Hepatocyte (in vitro differentiated cells): ENCODE measurements around the gene DGCR6L. TPM values are rescaled to one million over a fixed set of nuclear protein-coding genes. Genes with fewer than 3 reads are reported as not detected.

ENCODE experiments used
- DNase-seq: peaks from one replicate; pipeline ENCODE4 v3.0.0-alpha.2; 2016; ENCODE audit warnings: low spot score
- H2AFZ ChIP-seq: fragments of 200-600 bp; sonication (generic); 2 replicates; pipeline ENCODE4 v1.6.0; 2016; ENCODE audit warnings: antibody characterized with exemption, mild to moderate bottlenecking
- H3K27ac ChIP-seq: fragments of 200-600 bp; sonication (generic); 2 replicates; pipeline ENCODE4 v1.5.1; 2016; ENCODE audit warnings: mild to moderate bottlenecking
- H3K27me3 ChIP-seq: fragments of 200-600 bp; sonication (generic); 2 replicates; pipeline ENCODE4 v1.6.1; 2016
- H3K36me3 ChIP-seq: fragments of 200-600 bp; sonication (generic); replicated peaks from 2 replicates; pipeline ENCODE4 v1.5.1; 2016; ENCODE audit warnings: low read depth; ENCODE audit not compliant: insufficient read depth
- H3K4me1 ChIP-seq: fragments of 200-600 bp; sonication (generic); 2 replicates; pipeline ENCODE4 v1.5.1; 2016; ENCODE audit warnings: mild to moderate bottlenecking, moderate library complexity; ENCODE audit not compliant: insufficient read depth
- H3K4me2 ChIP-seq: fragments of 200-600 bp; sonication (generic); 2 replicates; pipeline ENCODE4 v1.6.0; 2016
- H3K4me3 ChIP-seq: fragments of 200-600 bp; sonication (generic); 2 replicates; pipeline ENCODE4 v1.5.1; 2016; ENCODE audit warnings: mild to moderate bottlenecking
- H3K79me2 ChIP-seq: fragments of 200-600 bp; sonication (generic); 2 replicates; pipeline ENCODE4 v1.6.0; 2017; ENCODE audit warnings: mild to moderate bottlenecking
- H3K9me2 ChIP-seq: fragments of 200-600 bp; sonication (generic); replicated peaks from 2 replicates; pipeline ENCODE4 v1.6.0; 2017; ENCODE audit warnings: mild to moderate bottlenecking; ENCODE audit not compliant: insufficient read depth
- H3K9me3 ChIP-seq: fragments of 200-600 bp; sonication (generic); 2 replicates; pipeline ENCODE4 v1.5.1; 2016; ENCODE audit warnings: low read depth, mild to moderate bottlenecking
- H4K20me1 ChIP-seq: fragments of 200-600 bp; sonication (generic); 2 replicates; pipeline ENCODE4 v1.6.0; 2016; ENCODE audit warnings: mild to moderate bottlenecking; ENCODE audit not compliant: insufficient read depth, poor library complexity, severe bottlenecking
- EZH2 ChIP-seq: fragments of 200-600 bp; sonication (generic); IDR thresholded peaks from 2 replicates; pipeline ENCODE4 v1.6.1; 2016; ENCODE audit warnings: antibody characterized with exemption, mild to moderate bottlenecking, borderline replicate concordance
- EZH2phosphoT487 ChIP-seq: fragments of 200-600 bp; sonication (generic); IDR thresholded peaks from one replicate; pipeline ENCODE4 v1.6.1; 2018; ENCODE audit warnings: antibody characterized with exemption, mild to moderate bottlenecking, low read depth, moderate library complexity; ENCODE audit not compliant: unreplicated experiment, severe bottlenecking
- WGBS: methylation state at CpG from one replicate; pipeline ENCODE4 v1.1.6; 2016; ENCODE audit warnings: low lambda C conversion rate; ENCODE audit errors: missing lambda C conversion rate; 5-methylcytosine and 5-hydroxymethylcytosine counted together
- polyA plus RNA-seq: library from polyadenylated mRNA; unstranded; fragments of >200 nt; fragmentation: Nextera tagmentation; extraction: Ambion mirVana; gene quantifications from 2 replicates; pipeline ENCODE4 v1.2.1, GENCODE V29; 2016
- total RNA-seq: library from RNA; depleted of rRNA; stranded (reverse); fragments of >200 nt; gene quantifications from 2 replicates; pipeline ENCODE4 v1.2.3, GENCODE V29; 2014
- TF ChIP-seq, protein P1 (sequence below): fragments of 200-600 bp; sonication (generic); IDR thresholded peaks from 2 replicates; pipeline ENCODE4 v1.5.1; 2016; ENCODE audit warnings: antibody characterized with exemption, mild to moderate bottlenecking; ENCODE audit not compliant: poor library complexity

Gene DGCR6L
- total and polyA plus RNA-seq, 2 experiments from 2014 or later = 49.8 to 93.4 TPM

DNA sequence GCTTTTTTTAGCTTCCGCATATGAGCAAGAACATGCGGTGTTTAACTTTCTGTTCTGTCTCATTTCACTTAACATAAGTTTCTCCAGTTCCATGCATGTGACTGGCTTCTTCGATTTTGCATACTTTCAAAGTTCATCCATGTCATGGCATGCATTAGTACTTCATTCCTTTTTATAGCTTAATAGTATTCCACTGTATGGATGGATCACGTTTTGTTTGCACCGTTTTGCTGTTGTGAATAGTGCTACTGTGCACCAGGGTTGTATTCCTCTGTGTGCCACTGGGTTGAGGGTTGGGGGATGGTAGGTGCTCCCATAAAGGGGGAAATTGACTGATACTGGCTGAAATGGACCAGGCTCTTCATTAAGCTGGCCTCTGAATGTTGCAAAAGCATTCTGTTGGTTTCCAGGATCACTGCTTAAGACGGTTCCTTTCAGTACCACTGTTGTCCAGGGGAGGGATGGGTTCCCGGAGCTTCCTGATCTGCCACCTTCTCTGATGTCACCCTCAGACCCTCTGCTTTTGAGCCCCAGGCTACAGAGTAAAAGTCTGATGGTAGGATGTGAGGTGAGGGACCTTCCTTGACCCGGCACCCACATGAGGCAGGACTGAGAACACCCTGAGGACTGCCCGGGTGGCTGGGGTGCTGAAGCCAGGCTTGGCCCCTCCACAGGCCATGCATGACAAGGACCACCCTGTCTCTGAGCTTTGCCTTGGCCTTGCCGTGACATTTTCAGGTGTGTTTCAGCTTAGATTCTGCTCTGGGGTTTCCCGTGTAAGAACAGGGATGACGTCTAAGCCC, 24.4 kb downstream of the DGCR6L start:
- Histone ChIP-seq H3K27me3 (no peaks in the 10 kb centered on the region), H3K9me3 (no peaks in the 10 kb centered on the region), H2AFZ (no peak overlapping the region), H3K36me3 (no peaks in the 10 kb centered on the region), H4K20me1 (no peaks in the 10 kb centered on the region), H3K4me1 (peaks cover 13% of the 10 kb centered on the region), H3K79me2 (no peaks in the 10 kb centered on the region), H3K4me3 (no peak overlapping the region), H3K9me2 (no peaks in the 10 kb centered on the region), H3K4me2 (no peak overlapping the region), H3K27ac (no peak overlapping the region)
- no peak for DNase-seq
- TF ChIP-seq, protein P1, sequence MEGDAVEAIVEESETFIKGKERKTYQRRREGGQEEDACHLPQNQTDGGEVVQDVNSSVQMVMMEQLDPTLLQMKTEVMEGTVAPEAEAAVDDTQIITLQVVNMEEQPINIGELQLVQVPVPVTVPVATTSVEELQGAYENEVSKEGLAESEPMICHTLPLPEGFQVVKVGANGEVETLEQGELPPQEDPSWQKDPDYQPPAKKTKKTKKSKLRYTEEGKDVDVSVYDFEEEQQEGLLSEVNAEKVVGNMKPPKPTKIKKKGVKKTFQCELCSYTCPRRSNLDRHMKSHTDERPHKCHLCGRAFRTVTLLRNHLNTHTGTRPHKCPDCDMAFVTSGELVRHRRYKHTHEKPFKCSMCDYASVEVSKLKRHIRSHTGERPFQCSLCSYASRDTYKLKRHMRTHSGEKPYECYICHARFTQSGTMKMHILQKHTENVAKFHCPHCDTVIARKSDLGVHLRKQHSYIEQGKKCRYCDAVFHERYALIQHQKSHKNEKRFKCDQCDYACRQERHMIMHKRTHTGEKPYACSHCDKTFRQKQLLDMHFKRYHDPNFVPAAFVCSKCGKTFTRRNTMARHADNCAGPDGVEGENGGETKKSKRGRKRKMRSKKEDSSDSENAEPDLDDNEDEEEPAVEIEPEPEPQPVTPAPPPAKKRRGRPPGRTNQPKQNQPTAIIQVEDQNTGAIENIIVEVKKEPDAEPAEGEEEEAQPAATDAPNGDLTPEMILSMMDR = no peak
- no peak for TF ChIP-seq EZH2phosphoT487
- TF ChIP-seq EZH2 = no peak
- WGBS = 79% methylated on average over 12 of the region's 12 CpGs

DNA sequence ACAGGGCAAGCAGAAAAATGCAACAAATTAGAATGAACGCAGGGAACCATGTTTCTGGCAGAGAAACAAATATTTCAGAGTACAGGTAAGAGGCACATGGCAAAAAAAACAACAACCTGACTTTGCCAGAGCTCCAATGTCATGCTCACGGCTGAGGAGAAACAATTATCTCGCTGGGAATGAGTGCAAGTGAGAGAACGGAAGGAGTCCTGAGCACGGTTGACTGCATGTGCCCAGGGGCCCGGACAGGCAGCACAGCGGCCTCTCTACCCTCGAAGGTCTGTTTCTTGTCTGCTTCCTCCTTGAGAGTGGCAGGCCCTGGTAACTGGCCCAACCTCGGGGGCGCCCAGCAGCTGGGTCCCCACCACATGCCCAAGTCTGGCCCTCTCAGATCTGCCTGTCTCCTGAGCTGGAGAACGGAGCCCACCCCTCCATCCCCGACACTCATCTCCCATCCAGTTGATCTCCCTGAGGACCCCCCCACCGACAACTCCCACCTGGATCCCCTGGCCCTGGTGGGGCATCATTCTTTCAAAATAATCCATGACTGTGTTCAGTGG, 27.1 kb downstream of the DGCR6L start:
- Histone ChIP-seq H4K20me1 (no peaks in the 10 kb centered on the region), H3K27me3 (no peaks in the 10 kb centered on the region), H2AFZ (no peak overlapping the region), H3K79me2 (no peaks in the 10 kb centered on the region), H3K36me3 (no peaks in the 10 kb centered on the region), H3K4me2 (no peak overlapping the region), H3K9me2 (no peaks in the 10 kb centered on the region), H3K4me1 (no peaks in the 10 kb centered on the region), H3K9me3 (no peaks in the 10 kb centered on the region), H3K27ac (no peak overlapping the region), H3K4me3 (no peak overlapping the region)
- WGBS = 74% methylated on average over 13 of the region's 13 CpGs
- no peak for DNase-seq
- TF ChIP-seq EZH2phosphoT487 = no peak
- no peak for TF ChIP-seq EZH2
- TF ChIP-seq, protein P1 = no peak

- Histone ChIP-seq H3K9me3 (no peaks in the 10 kb centered on the region), H3K4me3 (no peak overlapping the region), H3K9me2 (no peaks in the 10 kb centered on the region), H2AFZ (no peak overlapping the region), H3K27ac (no peak overlapping the region), H4K20me1 (no peaks in the 10 kb centered on the region), H3K27me3 (no peaks in the 10 kb centered on the region), H3K4me1 (no peaks in the 10 kb centered on the region), H3K4me2 (no peak overlapping the region), H3K36me3 (no peaks in the 10 kb centered on the region), H3K79me2 (no peaks in the 10 kb centered on the region)
- 79% methylated on average over 5 of the region's 5 CpGs for WGBS
- TF ChIP-seq, protein P1 = no peak
- TF ChIP-seq EZH2 (no peak), EZH2phosphoT487 (no peak)
- DNase-seq = no peak
Observed at GRCh38 chr22:20292108-20292507, 27.8 kb downstream of the DGCR6L start.
